CD8-positive, alpha-beta memory T cell (primary cell): ENCODE measurements around the gene FKBP5. TPM values are rescaled to one million over a fixed set of nuclear protein-coding genes. Genes with fewer than 3 reads are reported as not detected.
A peak's percentile ranks its signal among the peaks of the same experiment; 100 is the strongest.

Experiments
- CTCF ChIA-PET: fragments of 350-600 bp; sonication (Branson Sonifier 250); formaldehyde crosslinking; loops from one replicate; lab custom pipeline; 2021; ENCODE audit warnings: antibody characterized with exemption; lab: Charles Lee
- POLR2A ChIA-PET: fragments of 350-600 bp; sonication (Branson Sonifier 250); formaldehyde crosslinking; loops from one replicate; lab custom pipeline; 2021; ENCODE audit warnings: antibody characterized with exemption; lab: Charles Lee
- DNase-seq, 5 donors: peaks; one replicate each; pipeline versions ENCODE4 v3.0.0 to v3.0.0-alpha.2; 2020 to 2022; ENCODE audit warnings: mixed read lengths in 1 of 5
- H3K27ac ChIP-seq: one replicate; pipeline ENCODE4 v1.7.0; 2013; ENCODE audit warnings: low read depth, mild to moderate bottlenecking, low read length, moderate library complexity
- H3K27me3 ChIP-seq: 2 replicates; pipeline ENCODE4 v1.7.0; 2013; ENCODE audit warnings: low read length, mild to moderate bottlenecking; ENCODE audit not compliant: insufficient read depth, poor library complexity, severe bottlenecking
- H3K36me3 ChIP-seq: 2 replicates; pipeline ENCODE4 v1.7.0; 2013; ENCODE audit warnings: mild to moderate bottlenecking, low read length, moderate library complexity; ENCODE audit not compliant: insufficient read depth
- H3K4me1 ChIP-seq: 2 replicates; pipeline ENCODE4 v1.7.0; 2013; ENCODE audit warnings: mild to moderate bottlenecking, low read length, moderate library complexity; ENCODE audit not compliant: insufficient read depth
- H3K4me3 ChIP-seq: 2 replicates; pipeline ENCODE4 v1.7.0; 2013; ENCODE audit warnings: mild to moderate bottlenecking, low read length
- H3K9me3 ChIP-seq: 2 replicates; pipeline ENCODE4 v1.7.0; 2013; ENCODE audit warnings: mild to moderate bottlenecking, low read length
- H3K27ac Mint-ChIP-seq, 8 donors: one replicate each; pipeline ENCODE4 v1.8.0; 2020 to 2021; ENCODE audit warnings: mixed read lengths in 8 of 8, mild to moderate bottlenecking in 6 of 8, inconsistent platforms in 3 of 8, moderate library complexity in 3 of 8
- H3K27me3 Mint-ChIP-seq, 2 donors: one replicate each; pipeline ENCODE4 v1.8.0; 2020 to 2021; ENCODE audit warnings: mixed read lengths in 2 of 2, mild to moderate bottlenecking in 1 of 2, moderate library complexity in 1 of 2
- H3K36me3 Mint-ChIP-seq, 3 donors: one replicate each; pipeline ENCODE4 v1.8.0; 2020 to 2021; ENCODE audit warnings: mixed read lengths in 3 of 3, inconsistent platforms in 1 of 3, mild to moderate bottlenecking in 1 of 3
- H3K4me1 Mint-ChIP-seq, 3 donors: one replicate each; pipeline ENCODE4 v1.8.0; 2020 to 2021; ENCODE audit warnings: mixed read lengths in 3 of 3, inconsistent platforms in 1 of 3, mild to moderate bottlenecking in 1 of 3
- H3K4me3 Mint-ChIP-seq, 7 donors: one replicate each; pipeline ENCODE4 v1.8.0; 2020 to 2021; ENCODE audit warnings: mixed read lengths in 7 of 7, mild to moderate bottlenecking in 6 of 7, moderate library complexity in 4 of 7, inconsistent platforms in 2 of 7
- H3K9me3 Mint-ChIP-seq, 5 donors: one replicate each; pipeline ENCODE4 v1.8.0; 2020 to 2022; ENCODE audit warnings: mixed read lengths in 5 of 5, mild to moderate bottlenecking in 3 of 5, moderate library complexity in 2 of 5, inconsistent platforms in 1 of 5
- polyA plus RNA-seq: library from polyadenylated mRNA; unstranded; fragments of 300-500 nt; fragmentation: Illumina TruSeq; gene quantifications from one replicate; pipeline ENCODE4 v1.2.3, GENCODE V29; 2021
- total RNA-seq, 2 experiments: library from RNA; stranded (reverse); gene quantifications; one replicate each; pipeline ENCODE4 v1.2.3, GENCODE V29; 2021

FKBP5 gene
- total and polyA plus RNA-seq, 3 experiments from 2014 or later: 55.7 to 192 (median 58.8) TPM

- POLR2A ChIA-PET: no interaction called here
Measured at GRCh38 chr6:35626401-35626800, 62.3 kb downstream of the FKBP5 start.

GRCh38 chr6:35624341-35625070 is 64.2 kb downstream of the FKBP5 start:
- Histone ChIP-seq H3K4me3 (no peak overlapping the region), H3K27ac (no peak overlapping the region), H3K36me3 (peaks cover 6% of the 10 kb centered on the region), H3K27me3 (no peaks in the 10 kb centered on the region), H3K4me1 (peaks cover 37% of the 10 kb centered on the region), H3K9me3 (no peaks in the 10 kb centered on the region)
- Mint-ChIP-seq H3K4me1 (peaks cover 26 to 46% (median 26%) of the 10 kb centered on the region in 3 donors), H3K36me3 (peaks cover 0 to 46% (median 8%) of the 10 kb centered on the region in 3 donors), H3K9me3 (no peaks in the 10 kb centered on the region), H3K27me3 (no peaks in the 10 kb centered on the region), H3K27ac (peak overlapping the region in 7 of 8 donors; percentile 6 to 89 (median 80)), H3K4me3 (peak overlapping the region in 3 of 7 donors; percentile 4 to 42 (median 12))
- POLR2A ChIA-PET: interaction anchor here (0.6 to 1.8 kb wide), 7 partner anchors 23 to 404 kb away, joined by 3 to 19 read pairs (median 3); no protein-coding TSS in a partner anchor
- peak in 2 of 5 donors; percentile 46 to 70 for DNase-seq
- CTCF ChIA-PET: interaction anchor here (0.9 to 11.5 kb wide), 39 partner anchors 10 to 365 kb away, joined by 3 to 144 read pairs (median 4); partner anchors contain the start of genes ARMC12 and ZNF76

More at GRCh38 chr6:35626401-35626800, 62.3 kb downstream of the FKBP5 start:
- CTCF ChIA-PET: interaction anchor here (0.7 to 11.5 kb wide), 6 partner anchors 20 to 109 kb away, joined by 3 to 144 read pairs (median 58); partner anchors contain the start of gene ARMC12
- Mint-ChIP-seq H3K9me3 (no peaks in the 10 kb centered on the region), H3K36me3 (peaks cover 0 to 52% (median 11%) of the 10 kb centered on the region in 3 donors), H3K4me1 (peaks cover 26 to 49% (median 28%) of the 10 kb centered on the region in 3 donors), H3K27ac (peak overlapping the region in 3 of 8 donors; percentile 3 to 82 (median 10)), H3K27me3 (no peaks in the 10 kb centered on the region), H3K4me3 (no peak overlapping the region)
- Histone ChIP-seq H3K27ac (no peak overlapping the region), H3K36me3 (peaks cover 6% of the 10 kb centered on the region), H3K4me1 (peaks cover 31% of the 10 kb centered on the region), H3K27me3 (no peaks in the 10 kb centered on the region), H3K4me3 (no peak overlapping the region), H3K9me3 (no peaks in the 10 kb centered on the region)
- DNase-seq: no peak

GRCh38 chr6:35622283-35622682 is 66.4 kb downstream of the FKBP5 start:
- DNase-seq: no peak
- ChIA-PET CTCF (interaction anchor here (0.6 to 11.5 kb wide), 6 partner anchors 11 to 115 kb away, joined by 3 to 144 read pairs (median 20); partner anchors contain the start of gene ARMC12), POLR2A (interaction anchor here (1.0 to 1.5 kb wide), 2 partner anchors 10 to 20 kb away, joined by 3 to 6 read pairs; no protein-coding TSS in a partner anchor)
- H3K27me3 Mint-ChIP-seq: no peaks in the 10 kb centered on the region
- H3K27me3 ChIP-seq: no peaks in the 10 kb centered on the region
- H3K27ac Mint-ChIP-seq: peak overlapping the region in 4 of 8 donors; percentile 27 to 77 (median 56)
- peaks cover 19% of the 10 kb centered on the region for H3K36me3 ChIP-seq
- peaks cover 27 to 52% (median 31%) of the 10 kb centered on the region in 3 donors for H3K4me1 Mint-ChIP-seq
- no peak overlapping the region for H3K4me3 ChIP-seq
- H3K36me3 Mint-ChIP-seq: peaks cover 0 to 59% (median 19%) of the 10 kb centered on the region in 3 donors
- no peaks in the 10 kb centered on the region for H3K9me3 Mint-ChIP-seq
- H3K27ac ChIP-seq: no peak overlapping the region
- H3K4me3 Mint-ChIP-seq: peak overlapping the region in 1 of 7 donors; percentile 9
- H3K9me3 ChIP-seq: no peaks in the 10 kb centered on the region
- H3K4me1 ChIP-seq: peaks cover 40% of the 10 kb centered on the region

DNA sequence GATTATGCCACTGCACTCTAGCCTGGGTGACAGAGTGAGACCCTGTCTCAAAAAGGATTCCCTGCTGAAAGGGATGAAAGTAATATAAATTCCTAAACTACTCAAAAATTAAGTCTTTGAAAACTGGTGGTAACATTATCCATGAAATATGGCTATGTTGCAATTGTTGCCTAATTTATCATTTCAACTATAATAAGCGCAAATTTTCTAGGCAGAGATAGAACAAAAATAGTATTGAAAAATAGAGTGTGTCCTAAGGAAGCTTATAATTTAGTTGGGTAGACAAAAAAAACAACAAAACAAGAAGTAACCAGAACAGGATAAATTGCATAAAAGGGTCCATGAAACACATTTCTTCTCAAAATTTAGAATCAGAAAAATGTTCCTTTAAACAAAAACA is 68.0 kb downstream of the FKBP5 start:
- H3K4me3 Mint-ChIP-seq: no peak overlapping the region
- H3K4me1 Mint-ChIP-seq: peaks cover 26 to 50% (median 31%) of the 10 kb centered on the region in 3 donors
- Histone ChIP-seq H3K27me3 (no peaks in the 10 kb centered on the region), H3K27ac (no peak overlapping the region), H3K4me1 (peaks cover 55% of the 10 kb centered on the region), H3K36me3 (peaks cover 20% of the 10 kb centered on the region), H3K4me3 (no peak overlapping the region), H3K9me3 (no peaks in the 10 kb centered on the region)
- H3K9me3 Mint-ChIP-seq: no peaks in the 10 kb centered on the region
- ChIA-PET POLR2A (interaction anchor here (0.7 kb wide), 1 partner anchor 64 kb away, joined by 4 read pairs; no protein-coding TSS in a partner anchor), CTCF (interaction anchor here (1.1 to 11.5 kb wide), 4 partner anchors 22 to 116 kb away, joined by 3 to 139 read pairs (median 20); partner anchors contain the start of gene ARMC12)
- DNase-seq: no peak
- H3K27ac Mint-ChIP-seq: peak overlapping the region in 2 of 8 donors; percentile 27 to 46
- H3K36me3 Mint-ChIP-seq: peaks cover 0 to 56% (median 20%) of the 10 kb centered on the region in 3 donors
- H3K27me3 Mint-ChIP-seq: no peaks in the 10 kb centered on the region

GRCh38 chr6:35613762-35614161 is 75.0 kb downstream of the FKBP5 start:
- Mint-ChIP-seq H3K27me3 (no peaks in the 10 kb centered on the region), H3K9me3 (no peaks in the 10 kb centered on the region), H3K27ac (peak overlapping the region in 5 of 8 donors; percentile 29 to 77 (median 38)), H3K4me3 (no peak overlapping the region), H3K36me3 (peaks cover 13 to 79% (median 30%) of the 10 kb centered on the region in 3 donors), H3K4me1 (peaks cover 40 to 77% (median 67%) of the 10 kb centered on the region in 3 donors)
- Histone ChIP-seq H3K36me3 (peaks cover 22% of the 10 kb centered on the region), H3K27me3 (no peaks in the 10 kb centered on the region), H3K4me1 (peaks cover 50% of the 10 kb centered on the region), H3K9me3 (no peaks in the 10 kb centered on the region), H3K27ac (no peak overlapping the region), H3K4me3 (no peak overlapping the region)
- ChIA-PET POLR2A (no interaction called here), CTCF (interaction anchor here (0.8 kb wide), 1 partner anchor 11 kb away, joined by 3 read pairs; no protein-coding TSS in a partner anchor)
- DNase-seq: no peak

DNA sequence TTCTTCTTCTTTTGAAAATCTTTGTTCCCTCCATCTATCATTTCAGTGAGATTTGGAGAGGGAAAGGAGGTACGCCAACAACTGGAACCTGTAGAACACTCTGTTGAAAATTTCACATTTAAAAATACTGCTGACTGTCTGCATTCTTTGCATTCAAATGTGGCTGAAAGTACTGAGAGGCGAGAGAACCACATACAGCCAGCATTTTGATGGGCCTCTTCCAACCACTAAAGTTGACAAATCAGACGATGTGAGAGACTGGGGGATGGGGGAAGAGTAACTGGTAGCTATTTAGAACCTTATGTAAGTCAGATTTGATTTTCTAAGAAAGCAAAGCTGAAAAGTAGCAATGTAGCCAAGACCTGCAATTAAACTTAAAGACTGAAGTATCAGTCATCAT is 77.5 kb downstream of the FKBP5 start:
- Mint-ChIP-seq H3K9me3 (no peaks in the 10 kb centered on the region), H3K36me3 (peaks cover 13 to 73% (median 24%) of the 10 kb centered on the region in 3 donors), H3K4me3 (peak overlapping the region; percentile 3 to 76 (median 69)), H3K4me1 (peaks cover 38 to 81% (median 70%) of the 10 kb centered on the region in 3 donors), H3K27ac (peak overlapping the region; percentile 75 to 97 (median 88)), H3K27me3 (no peaks in the 10 kb centered on the region)
- H3K4me3 ChIP-seq: peak overlapping the region; percentile 26
- peaks cover 36% of the 10 kb centered on the region for H3K4me1 ChIP-seq
- POLR2A ChIA-PET: interaction anchor here (0.6 to 2.3 kb wide), 2 partner anchors 10 to 309 kb away, joined by 3 to 14 read pairs; no protein-coding TSS in a partner anchor
- H3K36me3 ChIP-seq: peaks cover 15% of the 10 kb centered on the region
- no peak overlapping the region for H3K27ac ChIP-seq
- CTCF ChIA-PET: interaction anchor here (0.6 to 6.4 kb wide), 6 partner anchors 8 to 195 kb away, joined by 3 to 32 read pairs (median 4); no protein-coding TSS in a partner anchor
- peak in 3 of 5 donors; percentile 47 to 58 (median 54) for DNase-seq
- H3K9me3 ChIP-seq: no peaks in the 10 kb centered on the region
- H3K27me3 ChIP-seq: no peaks in the 10 kb centered on the region

DNA sequence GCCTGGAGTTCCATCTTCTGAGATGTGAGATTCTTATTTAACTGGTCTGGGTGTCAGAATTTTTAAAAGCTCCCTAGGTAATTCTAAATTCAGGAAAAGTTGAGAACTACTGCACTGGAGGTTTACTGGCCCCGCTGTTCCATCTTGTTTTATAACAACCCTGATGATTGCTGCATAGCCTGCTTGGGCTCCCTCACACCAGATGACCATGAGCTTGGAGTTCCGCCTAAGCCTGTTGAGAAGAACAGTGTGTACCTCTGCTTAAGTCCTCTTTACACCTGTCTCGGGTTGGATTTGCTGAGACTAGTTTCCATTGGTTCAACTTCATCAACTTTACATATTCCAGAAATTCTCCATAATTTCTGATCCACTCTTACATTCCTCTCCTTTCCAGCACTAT is 77.9 kb downstream of the FKBP5 start:
- Histone ChIP-seq H3K36me3 (peaks cover 15% of the 10 kb centered on the region), H3K27ac (no peak overlapping the region), H3K27me3 (no peaks in the 10 kb centered on the region), H3K4me1 (peaks cover 37% of the 10 kb centered on the region), H3K4me3 (peak overlapping the region; percentile 26), H3K9me3 (no peaks in the 10 kb centered on the region)
- H3K4me3 Mint-ChIP-seq: peak overlapping the region; percentile 3 to 76 (median 69)
- H3K27ac Mint-ChIP-seq: peak overlapping the region; percentile 75 to 97 (median 88)
- CTCF ChIA-PET: interaction anchor here (0.6 to 6.4 kb wide), 7 partner anchors 8 to 195 kb away, joined by 3 to 32 read pairs (median 4); no protein-coding TSS in a partner anchor
- no peaks in the 10 kb centered on the region for H3K9me3 Mint-ChIP-seq
- DNase-seq: no peak
- H3K4me1 Mint-ChIP-seq: peaks cover 42 to 84% (median 74%) of the 10 kb centered on the region in 3 donors
- H3K27me3 Mint-ChIP-seq: no peaks in the 10 kb centered on the region
- H3K36me3 Mint-ChIP-seq: peaks cover 17 to 75% (median 24%) of the 10 kb centered on the region in 3 donors
- POLR2A ChIA-PET: interaction anchor here (0.7 to 2.3 kb wide), 2 partner anchors 9 to 281 kb away, joined by 14 read pairs; no protein-coding TSS in a partner anchor
